HL-60 (cell line): ENCODE data around the gene EHBP1.

Source experiments
- GABPA ChIP-seq: IDR thresholded peaks from 2 replicates; pipeline ENCODE4 v1.6.1; 2012; ENCODE audit warnings: low read depth
- POLR2AphosphoS5 ChIP-seq: IDR thresholded peaks from 2 replicates; pipeline ENCODE4 v1.6.1; 2012; ENCODE audit warnings: low read depth
- TF ChIP-seq, protein P1 (sequence below): IDR thresholded peaks from one replicate; pipeline ENCODE4 v1.5.1; 2011; ENCODE audit warnings: low read length, control low read depth, inconsistent platforms; ENCODE audit not compliant: insufficient read depth
- TF ChIP-seq, protein P2 (sequence below): IDR thresholded peaks from 2 replicates; pipeline ENCODE4 v1.6.1; 2012; ENCODE audit warnings: low read depth; ENCODE audit not compliant: insufficient replicate concordance

DNA sequence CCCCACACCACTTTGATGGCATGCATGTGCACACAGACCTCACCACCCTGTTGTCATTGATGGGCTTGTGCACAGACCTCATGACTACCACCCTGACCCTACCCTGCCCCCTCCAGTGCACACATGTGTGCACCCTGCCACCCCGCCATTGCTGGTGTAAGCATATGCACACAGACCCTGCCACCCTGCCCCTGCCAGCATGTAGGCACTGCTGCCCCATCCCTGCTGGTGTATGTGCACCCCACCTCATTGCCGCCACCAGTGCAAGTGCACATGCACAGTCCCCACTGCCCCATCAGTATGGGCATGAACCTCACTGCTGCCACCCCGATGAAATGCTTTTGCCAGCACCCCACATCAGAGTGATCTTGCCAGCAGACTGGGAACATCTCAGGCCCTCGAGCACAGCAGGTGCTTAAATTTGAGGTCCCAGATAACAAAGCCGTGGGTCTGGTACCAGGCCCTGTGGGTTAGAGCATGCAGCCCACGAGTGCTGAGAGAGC lies 169.4 kb downstream of the EHBP1 start:
- TF ChIP-seq, protein P1, sequence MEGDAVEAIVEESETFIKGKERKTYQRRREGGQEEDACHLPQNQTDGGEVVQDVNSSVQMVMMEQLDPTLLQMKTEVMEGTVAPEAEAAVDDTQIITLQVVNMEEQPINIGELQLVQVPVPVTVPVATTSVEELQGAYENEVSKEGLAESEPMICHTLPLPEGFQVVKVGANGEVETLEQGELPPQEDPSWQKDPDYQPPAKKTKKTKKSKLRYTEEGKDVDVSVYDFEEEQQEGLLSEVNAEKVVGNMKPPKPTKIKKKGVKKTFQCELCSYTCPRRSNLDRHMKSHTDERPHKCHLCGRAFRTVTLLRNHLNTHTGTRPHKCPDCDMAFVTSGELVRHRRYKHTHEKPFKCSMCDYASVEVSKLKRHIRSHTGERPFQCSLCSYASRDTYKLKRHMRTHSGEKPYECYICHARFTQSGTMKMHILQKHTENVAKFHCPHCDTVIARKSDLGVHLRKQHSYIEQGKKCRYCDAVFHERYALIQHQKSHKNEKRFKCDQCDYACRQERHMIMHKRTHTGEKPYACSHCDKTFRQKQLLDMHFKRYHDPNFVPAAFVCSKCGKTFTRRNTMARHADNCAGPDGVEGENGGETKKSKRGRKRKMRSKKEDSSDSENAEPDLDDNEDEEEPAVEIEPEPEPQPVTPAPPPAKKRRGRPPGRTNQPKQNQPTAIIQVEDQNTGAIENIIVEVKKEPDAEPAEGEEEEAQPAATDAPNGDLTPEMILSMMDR = no peak
- no peak for TF ChIP-seq POLR2AphosphoS5
- no peak for TF ChIP-seq GABPA
- TF ChIP-seq, protein P2, sequence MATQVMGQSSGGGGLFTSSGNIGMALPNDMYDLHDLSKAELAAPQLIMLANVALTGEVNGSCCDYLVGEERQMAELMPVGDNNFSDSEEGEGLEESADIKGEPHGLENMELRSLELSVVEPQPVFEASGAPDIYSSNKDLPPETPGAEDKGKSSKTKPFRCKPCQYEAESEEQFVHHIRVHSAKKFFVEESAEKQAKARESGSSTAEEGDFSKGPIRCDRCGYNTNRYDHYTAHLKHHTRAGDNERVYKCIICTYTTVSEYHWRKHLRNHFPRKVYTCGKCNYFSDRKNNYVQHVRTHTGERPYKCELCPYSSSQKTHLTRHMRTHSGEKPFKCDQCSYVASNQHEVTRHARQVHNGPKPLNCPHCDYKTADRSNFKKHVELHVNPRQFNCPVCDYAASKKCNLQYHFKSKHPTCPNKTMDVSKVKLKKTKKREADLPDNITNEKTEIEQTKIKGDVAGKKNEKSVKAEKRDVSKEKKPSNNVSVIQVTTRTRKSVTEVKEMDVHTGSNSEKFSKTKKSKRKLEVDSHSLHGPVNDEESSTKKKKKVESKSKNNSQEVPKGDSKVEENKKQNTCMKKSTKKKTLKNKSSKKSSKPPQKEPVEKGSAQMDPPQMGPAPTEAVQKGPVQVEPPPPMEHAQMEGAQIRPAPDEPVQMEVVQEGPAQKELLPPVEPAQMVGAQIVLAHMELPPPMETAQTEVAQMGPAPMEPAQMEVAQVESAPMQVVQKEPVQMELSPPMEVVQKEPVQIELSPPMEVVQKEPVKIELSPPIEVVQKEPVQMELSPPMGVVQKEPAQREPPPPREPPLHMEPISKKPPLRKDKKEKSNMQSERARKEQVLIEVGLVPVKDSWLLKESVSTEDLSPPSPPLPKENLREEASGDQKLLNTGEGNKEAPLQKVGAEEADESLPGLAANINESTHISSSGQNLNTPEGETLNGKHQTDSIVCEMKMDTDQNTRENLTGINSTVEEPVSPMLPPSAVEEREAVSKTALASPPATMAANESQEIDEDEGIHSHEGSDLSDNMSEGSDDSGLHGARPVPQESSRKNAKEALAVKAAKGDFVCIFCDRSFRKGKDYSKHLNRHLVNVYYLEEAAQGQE = no peak
